ENCODE results near the gene POU5F1. TPM values are rescaled to one million over a fixed set of nuclear protein-coding genes. Genes with fewer than 3 reads are reported as not detected.

The POU5F1 gene
- polyA plus RNA-seq, 1 of the 3 experiments (the other 2 are of a cell fraction): not detected

- no peaks in the 10 kb centered on the region for H4K20me1 ChIP-seq (ENCODE audit: insufficient read depth)
- H3K36me3 ChIP-seq (replicated peaks in 1 of 2; ENCODE audit: control insufficient read depth in 1 of 2, insufficient read depth in 2 of 2, low read length in 1 of 2): no peaks in the 10 kb centered on the region
- WGBS (ENCODE audit: low lambda C conversion rate): 57% methylated on average over 4 of the region's 4 CpGs
- no peak overlapping the region for H3K4me2 ChIP-seq
- DNase-seq: no peak
- H3K79me2 ChIP-seq (ENCODE audit: insufficient read depth): no peaks in the 10 kb centered on the region
- POLR2A ChIA-PET: no interaction called here
- H3K9ac ChIP-seq: no peak overlapping the region
- TF ChIP-seq, protein P1, sequence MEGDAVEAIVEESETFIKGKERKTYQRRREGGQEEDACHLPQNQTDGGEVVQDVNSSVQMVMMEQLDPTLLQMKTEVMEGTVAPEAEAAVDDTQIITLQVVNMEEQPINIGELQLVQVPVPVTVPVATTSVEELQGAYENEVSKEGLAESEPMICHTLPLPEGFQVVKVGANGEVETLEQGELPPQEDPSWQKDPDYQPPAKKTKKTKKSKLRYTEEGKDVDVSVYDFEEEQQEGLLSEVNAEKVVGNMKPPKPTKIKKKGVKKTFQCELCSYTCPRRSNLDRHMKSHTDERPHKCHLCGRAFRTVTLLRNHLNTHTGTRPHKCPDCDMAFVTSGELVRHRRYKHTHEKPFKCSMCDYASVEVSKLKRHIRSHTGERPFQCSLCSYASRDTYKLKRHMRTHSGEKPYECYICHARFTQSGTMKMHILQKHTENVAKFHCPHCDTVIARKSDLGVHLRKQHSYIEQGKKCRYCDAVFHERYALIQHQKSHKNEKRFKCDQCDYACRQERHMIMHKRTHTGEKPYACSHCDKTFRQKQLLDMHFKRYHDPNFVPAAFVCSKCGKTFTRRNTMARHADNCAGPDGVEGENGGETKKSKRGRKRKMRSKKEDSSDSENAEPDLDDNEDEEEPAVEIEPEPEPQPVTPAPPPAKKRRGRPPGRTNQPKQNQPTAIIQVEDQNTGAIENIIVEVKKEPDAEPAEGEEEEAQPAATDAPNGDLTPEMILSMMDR (IDR thresholded peaks at IDR 0.05): no peak
- no peak for TF ChIP-seq MEF2A (IDR thresholded peaks at IDR 0.05; ENCODE audit: borderline replicate concordance, low read depth)
- no peaks in the 10 kb centered on the region for H3F3A ChIP-seq (replicated peaks; ENCODE audit: insufficient read depth)
- no peaks in the 10 kb centered on the region for H3K27me3 ChIP-seq (ENCODE audit: insufficient read depth)
- peak overlapping the region; percentile 63; the same call in 1 of the 2 replicates for H2AFZ ChIP-seq (ENCODE audit: low read depth)
- H3K4me1 ChIP-seq (ENCODE audit: control insufficient read depth in 1 of 2, insufficient read depth in 2 of 2, low read depth in 1 of 2, low read length in 1 of 2): no peaks in the 10 kb centered on the region
- H3K27ac ChIP-seq (ENCODE audit: low read depth in 2 of 2, low read length in 1 of 2): no peak overlapping the region
- no peaks in the 10 kb centered on the region for H3K9me2 ChIP-seq
- CTCF ChIA-PET: no interaction called here
- no peaks in the 10 kb centered on the region for H3K9me3 ChIP-seq
- no peak overlapping the region for H3K4me3 ChIP-seq (ENCODE audit: low read depth in 2 of 2, low read length in 1 of 2)
Observed at GRCh38 chr6:31179042-31179386, 8.5 kb upstream of the POU5F1 start.

DNA sequence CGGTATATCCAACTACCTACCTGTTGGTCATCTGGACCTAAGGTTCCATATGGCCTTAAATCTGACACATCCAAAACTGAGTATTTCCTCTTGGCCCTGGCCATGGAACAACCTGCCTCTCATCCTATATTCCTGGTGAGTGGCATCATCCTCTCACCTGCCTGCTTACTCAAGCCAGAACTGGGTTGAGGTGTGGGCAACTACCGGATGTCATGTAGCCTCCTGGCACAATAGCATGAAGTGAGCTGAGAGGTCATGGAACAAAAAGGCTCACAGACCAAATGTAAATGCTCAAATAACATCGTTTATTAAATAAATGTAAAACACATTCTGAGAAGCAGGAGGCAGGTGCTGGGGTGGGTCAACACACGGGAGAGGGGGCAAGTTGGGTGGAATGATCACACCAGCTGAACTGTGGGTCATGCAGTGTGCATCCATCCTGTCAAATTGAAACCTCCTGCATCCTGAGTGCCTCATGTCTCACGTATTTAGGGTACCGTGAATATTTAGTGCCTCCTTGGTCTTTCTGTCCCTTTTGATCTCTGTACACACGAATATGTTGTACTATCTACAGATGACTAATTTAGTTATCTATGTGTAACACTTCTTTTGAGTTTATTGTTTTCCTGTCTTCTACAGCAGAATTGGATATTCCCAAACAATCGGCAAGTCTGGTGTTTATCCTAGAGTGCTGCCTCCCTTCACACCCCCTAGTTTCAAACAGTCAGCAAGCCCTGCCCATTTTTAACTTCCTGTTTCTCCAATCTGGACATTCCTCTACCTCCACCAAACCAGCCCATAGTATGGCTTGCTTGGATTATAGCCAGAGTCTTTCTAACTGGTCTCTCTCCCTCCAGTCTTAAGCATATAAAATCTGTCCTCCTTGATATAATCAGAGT lies 7.9 kb upstream of the POU5F1 start:
- H3K4me2 ChIP-seq: no peak overlapping the region
- no peak overlapping the region for H3K9ac ChIP-seq
- H3F3A ChIP-seq (replicated peaks; ENCODE audit: insufficient read depth): no peaks in the 10 kb centered on the region
- no peaks in the 10 kb centered on the region for H3K79me2 ChIP-seq (ENCODE audit: insufficient read depth)
- H4K20me1 ChIP-seq (ENCODE audit: insufficient read depth): no peaks in the 10 kb centered on the region
- no peaks in the 10 kb centered on the region for H3K9me2 ChIP-seq
- no peaks in the 10 kb centered on the region for H3K9me3 ChIP-seq
- DNase-seq: no peak
- no peaks in the 10 kb centered on the region for H3K36me3 ChIP-seq (replicated peaks in 1 of 2; ENCODE audit: control insufficient read depth in 1 of 2, insufficient read depth in 2 of 2, low read length in 1 of 2)
- POLR2A ChIA-PET: no interaction called here
- TF ChIP-seq RXRA (IDR thresholded peaks at IDR 0.05; ENCODE audit: borderline replicate concordance, low read depth): no peak
- TF ChIP-seq POLR2AphosphoS5 (IDR thresholded peaks at IDR 0.05; ENCODE audit: low read depth, low read length): no peak
- no peak for TF ChIP-seq RCOR1 (IDR thresholded peaks at IDR 0.05; ENCODE audit: low read length)
- TF ChIP-seq JUND (IDR thresholded peaks at IDR 0.05): no peak
- TF ChIP-seq, protein P1 (IDR thresholded peaks at IDR 0.05): no peak
- no peak for TF ChIP-seq FOXM1 (IDR thresholded peaks at IDR 0.05; ENCODE audit: low read depth)
- TF ChIP-seq EZH2phosphoT487 (IDR thresholded peaks at IDR 0.05; ENCODE audit: borderline replicate concordance, low read depth): no peak
- no peak for TF ChIP-seq ELF1 (IDR thresholded peaks at IDR 0.05)
- TF ChIP-seq, protein P2, sequence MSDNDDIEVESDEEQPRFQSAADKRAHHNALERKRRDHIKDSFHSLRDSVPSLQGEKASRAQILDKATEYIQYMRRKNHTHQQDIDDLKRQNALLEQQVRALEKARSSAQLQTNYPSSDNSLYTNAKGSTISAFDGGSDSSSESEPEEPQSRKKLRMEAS (IDR thresholded peaks at IDR 0.05; ENCODE audit: low read depth): no peak
- no peak for TF ChIP-seq RFX5 (IDR thresholded peaks at IDR 0.05; ENCODE audit: low read length)
- no peak for TF ChIP-seq MXI1 (IDR thresholded peaks at IDR 0.05; ENCODE audit: low read depth, low read length)
- TF ChIP-seq GABPA (IDR thresholded peaks at IDR 0.05; ENCODE audit: low read depth): no peak
- TF ChIP-seq NRF1 (IDR thresholded peaks at IDR 0.05; ENCODE audit: low read depth, low read length): no peak
- TF ChIP-seq USF1 (IDR thresholded peaks at IDR 0.05; ENCODE audit: borderline replicate concordance, low read depth): no peak
- TF ChIP-seq REST (IDR thresholded peaks at IDR 0.05; ENCODE audit: low read depth, low read length): no peak
- TF ChIP-seq RAD21 (IDR thresholded peaks at IDR 0.05; ENCODE audit: low read length): no peak
- H3K4me3 ChIP-seq (ENCODE audit: low read depth in 2 of 2, low read length in 1 of 2): no peak overlapping the region
- CTCF ChIA-PET: interaction anchor here (0.6 kb wide), 1 partner anchor 1165 kb away, joined by 3 read pairs; no protein-coding TSS in a partner anchor
- H3K4me1 ChIP-seq (ENCODE audit: control insufficient read depth in 1 of 2, insufficient read depth in 2 of 2, low read depth in 1 of 2, low read length in 1 of 2): no peaks in the 10 kb centered on the region
- H3K27ac ChIP-seq (ENCODE audit: low read depth in 2 of 2, low read length in 1 of 2): no peak overlapping the region
- H3K27me3 ChIP-seq (ENCODE audit: insufficient read depth): no peaks in the 10 kb centered on the region
- H2AFZ ChIP-seq (ENCODE audit: low read depth): peak overlapping the region; percentile 63; the same call in 1 of the 2 replicates
- 58% methylated on average over 8 of the region's 8 CpGs for WGBS (ENCODE audit: low lambda C conversion rate)
